HepG2 (cell line): ENCODE results near the gene DYNC2LI1. TPM values are rescaled to one million over a fixed set of nuclear protein-coding genes. Genes with fewer than 3 reads are reported as not detected.

Source experiments
- ATF2 ChIP-seq: sonication (generic); formaldehyde crosslinking; IDR thresholded peaks from 2 replicates; pipeline ENCODE4 v1.4.0; 2020; ENCODE audit warnings: missing genetic modification reagents
- CHD4 ChIP-seq: fragments of 200-600 bp; sonication (generic); IDR thresholded peaks from 2 replicates; pipeline ENCODE4 v1.7.0; 2017; ENCODE audit warnings: mild to moderate bottlenecking, low read length, borderline replicate concordance
- E2F5 ChIP-seq: sonication (generic); formaldehyde crosslinking; conservative IDR thresholded peaks from 2 replicates; pipeline ENCODE4 v1.4.0; 2020; ENCODE audit warnings: missing genetic modification reagents
- HMG20A ChIP-seq: IDR thresholded peaks from 2 replicates; pipeline ENCODE4 v1.6.1; 2016; ENCODE audit warnings: borderline replicate concordance
- POLR2G ChIP-seq: fragments of 200-400 bp; formaldehyde crosslinking; IDR thresholded peaks from 2 replicates; pipeline ENCODE4 v1.6.1; 2018; ENCODE audit warnings: mild to moderate bottlenecking, low read depth, low read length, moderate library complexity
- RBFOX2 ChIP-seq: fragments of 200-400 bp; formaldehyde crosslinking; IDR thresholded peaks from 2 replicates; pipeline ENCODE4 v1.6.1; 2017; ENCODE audit warnings: low read depth, mild to moderate bottlenecking, low read length
- SALL2 ChIP-seq: sonication (generic); formaldehyde crosslinking; IDR thresholded peaks from 2 replicates; pipeline ENCODE4 v1.8.1; 2023; ENCODE audit warnings: mild to moderate bottlenecking, missing genetic modification reagents, inconsistent platforms
- SIX4 ChIP-seq: sonication (generic); formaldehyde crosslinking; IDR thresholded peaks from 2 replicates; pipeline ENCODE4 v1.4.0; 2020; ENCODE audit warnings: missing genetic modification reagents
- TRAFD1 ChIP-seq: sonication (generic); formaldehyde crosslinking; IDR thresholded peaks from 2 replicates; pipeline ENCODE4 v1.5.1; 2020; ENCODE audit warnings: missing genetic modification reagents, mild to moderate bottlenecking, borderline replicate concordance
- ZNF234 ChIP-seq: sonication (generic); formaldehyde crosslinking; conservative IDR thresholded peaks from 2 replicates; pipeline ENCODE4 v1.5.1; 2020; ENCODE audit warnings: mild to moderate bottlenecking, missing genetic modification reagents
- ZNF251 ChIP-seq: sonication (generic); formaldehyde crosslinking; IDR thresholded peaks from 2 replicates; pipeline ENCODE4 v1.9.0; 2021; ENCODE audit warnings: mild to moderate bottlenecking, missing genetic modification reagents
- ZNF33A ChIP-seq: sonication (generic); formaldehyde crosslinking; IDR thresholded peaks from 2 replicates; pipeline ENCODE4 v1.5.1; 2020; ENCODE audit warnings: missing genetic modification reagents, mild to moderate bottlenecking, moderate library complexity, borderline replicate concordance
- ZNF580 ChIP-seq: IDR thresholded peaks from 2 replicates; pipeline ENCODE4 v1.6.1; 2016; ENCODE audit warnings: low read depth, borderline replicate concordance
- ZNF598 ChIP-seq: sonication (generic); formaldehyde crosslinking; IDR thresholded peaks from 2 replicates; pipeline ENCODE4 v1.5.1; 2020; ENCODE audit warnings: mild to moderate bottlenecking, missing genetic modification reagents, borderline replicate concordance
- ZNF704 ChIP-seq: sonication (generic); formaldehyde crosslinking; IDR thresholded peaks from 2 replicates; pipeline ENCODE4 v1.8.1; 2023; ENCODE audit warnings: mild to moderate bottlenecking, inconsistent platforms, moderate library complexity, missing genetic modification reagents, borderline replicate concordance
- ZNF775 ChIP-seq: sonication (generic); formaldehyde crosslinking; IDR thresholded peaks from 2 replicates; pipeline ENCODE4 v1.4.0; 2020; ENCODE audit warnings: missing genetic modification reagents, mild to moderate bottlenecking, moderate library complexity, borderline replicate concordance
- polyA plus RNA-seq, 8 experiments: library from polyadenylated mRNA; depleted of rRNA in 3 of 8; stranded (reverse) in 7 of 8; unstranded in 1 of 8; fragments of >200 nt; fragmentation: Illumina TruSeq in 4 of 8; extraction: Trizol in 4 of 8; gene quantifications; 2 replicates each; pipeline versions ENCODE4 v1.2.1 to v1.2.3, GENCODE V29; 2011 to 2016; ENCODE audit warnings: low read depth in 4 of 8, missing spikeins in 1 of 8, mixed read lengths in 1 of 8; ENCODE audit not compliant: insufficient read depth in 1 of 8
- total RNA-seq, 5 experiments: library from RNA; depleted of rRNA; stranded (reverse); fragments of >200 nt; fragmentation: Illumina TruSeq; extraction: Trizol; gene quantifications; 2 replicates each; pipeline ENCODE4 v1.2.3, GENCODE V29; 2016; ENCODE audit warnings: low read depth in 1 of 5

Gene DYNC2LI1
- total and polyA plus RNA-seq, 2 of the 13 experiments (the other 11 are each of a cell fraction or from before 2014, with no cell fraction given): 16.9 to 23.2 TPM

- TF ChIP-seq ATF2 (CRISPR knock-in tag): peak; percentile 71; the same call in 1 of the 2 replicates
- no peak for TF ChIP-seq ZNF33A (CRISPR knock-in tag)
- TF ChIP-seq SIX4: no peak
- peak; percentile 84; the same call in 1 of the 2 replicates for TF ChIP-seq POLR2G
- no peak; the same call in 1 of the 2 replicates for TF ChIP-seq ZNF775
- TF ChIP-seq ZNF580 (CRISPR knock-in tag): 0 out of 2 replicates have a peak, but pooled peaks have one; percentile 62
- TF ChIP-seq RBFOX2: peak; percentile 62
- no peak; the same call in 1 of the 2 replicates for TF ChIP-seq ZNF704
- TF ChIP-seq HMG20A (CRISPR knock-in tag): no peak
- no peak; the same call in 1 of the 2 replicates for TF ChIP-seq SALL2 (CRISPR knock-in tag)
- no peak for TF ChIP-seq CHD4
- TF ChIP-seq ZNF251 (CRISPR knock-in tag): no peak
- no peak; the same call in 1 of the 2 replicates for TF ChIP-seq TRAFD1 (CRISPR knock-in tag)
- TF ChIP-seq ZNF598: peak; percentile 76; the same call in 1 of the 2 replicates
- TF ChIP-seq E2F5 (CRISPR knock-in tag): no peak
- TF ChIP-seq ZNF234: no peak
Observed at GRCh38 chr2:43838560-43839267, 64.9 kb downstream of the DYNC2LI1 start, which contains the start of the genes ABCG5 and ABCG8 (continued).
